Ascending aorta (tissue), 2 donors: ENCODE results near the gene MRPS18B. TPM values are rescaled to one million over a fixed set of nuclear protein-coding genes. Genes with fewer than 3 reads are reported as not detected.
"Not testable (repeated sequence)": the region's sequence is repeated elsewhere in the genome, so short reads cannot be mapped to it uniquely, and the experiment has no call there.

ENCODE experiments used
- DNase-seq, 2 donors: peaks; one replicate each; pipeline ENCODE4 v3.0.0-alpha.2; 2019; ENCODE audit warnings: low spot score in 2 of 2
- H3K27ac ChIP-seq, 2 donors: fragments of 200-600 bp; sonication (generic); one replicate each; pipeline ENCODE4 v1.5.1; 2016 to 2017; ENCODE audit warnings: mild to moderate bottlenecking in 1 of 2
- H3K27me3 ChIP-seq: fragments of 200-600 bp; sonication (generic); one replicate; pipeline ENCODE4 v1.5.1; 2017
- H3K36me3 ChIP-seq, 2 donors: fragments of 200-600 bp; sonication (generic); one replicate each; pipeline ENCODE4 v1.5.1; 2016
- H3K4me1 ChIP-seq, 2 donors: fragments of 200-600 bp; sonication (generic); one replicate each; pipeline ENCODE4 v1.5.1; 2016 to 2017; ENCODE audit warnings: mild to moderate bottlenecking in 1 of 2
- H3K4me3 ChIP-seq, 2 donors: fragments of 200-600 bp; sonication (generic); one replicate each; pipeline ENCODE4 v1.5.1; 2016 to 2017; ENCODE audit warnings: mild to moderate bottlenecking in 1 of 2
- H3K9me3 ChIP-seq, 2 donors: fragments of 200-600 bp; sonication (generic); one replicate each; pipeline ENCODE4 v1.5.1; 2016
- intact Hi-C: fragments of 100-400 bp; cut with DNase I; formaldehyde crosslinking; loops from one replicate; pipeline ENCODE4 v1.15.1; 2023
- total RNA-seq: library from RNA; depleted of rRNA; stranded (reverse); fragments of >200 nt; gene quantifications from one replicate; pipeline ENCODE4 v1.1.0, GENCODE V29; 2016
- TF ChIP-seq, protein P1 (sequence below), 3 experiments: fragments of 200-600 bp in 2 of 3; fragments of 450-650 bp in 1 of 3; sonication (generic) in 2 of 3; IDR thresholded peaks; one replicate each; pipeline ENCODE4 v1.5.1; 2016 to 2019; ENCODE audit warnings: antibody characterized with exemption in 3 of 3, mild to moderate bottlenecking in 1 of 3, moderate library complexity in 1 of 3

Gene MRPS18B
- total RNA-seq, 1 donor from 2014 or later = 33.0 TPM

DNA sequence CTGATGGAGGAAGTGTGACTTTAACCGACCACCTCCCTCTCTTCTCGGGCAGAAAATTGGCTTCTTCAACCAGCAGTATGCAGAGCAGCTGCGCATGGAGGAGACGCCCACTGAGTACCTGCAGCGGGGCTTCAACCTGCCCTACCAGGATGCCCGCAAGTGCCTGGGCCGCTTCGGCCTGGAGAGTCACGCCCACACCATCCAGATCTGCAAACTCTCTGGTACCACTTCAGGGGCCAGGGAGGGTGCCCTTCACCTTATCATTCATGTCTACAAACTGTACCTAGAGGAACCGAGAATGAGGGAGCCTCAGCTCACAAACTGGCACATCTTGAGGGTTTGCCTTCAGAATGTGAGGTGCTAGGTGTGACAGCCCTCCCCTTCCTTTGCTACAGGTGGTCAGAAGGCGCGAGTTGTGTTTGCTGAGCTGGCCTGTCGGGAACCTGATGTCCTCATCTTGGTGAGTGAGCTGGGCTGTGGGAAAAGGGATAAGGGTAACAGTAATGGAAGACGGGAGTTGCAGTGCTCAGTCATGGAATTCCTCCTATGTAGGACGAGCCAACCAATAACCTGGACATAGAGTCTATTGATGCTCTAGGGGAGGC is 27.8 kb upstream of the MRPS18B start:
- no peak for DNase-seq
- H3K36me3 ChIP-seq = peaks cover 66 to 91% of the 10 kb centered on the region in 2 donors
- no peak overlapping the region for H3K4me3 ChIP-seq
- H3K27me3 ChIP-seq = no peaks in the 10 kb centered on the region
- H3K4me1 ChIP-seq = no peaks in the 10 kb centered on the region
- intact Hi-C loops = no loop called here
- no peaks in the 10 kb centered on the region for H3K9me3 ChIP-seq
- TF ChIP-seq, protein P1, sequence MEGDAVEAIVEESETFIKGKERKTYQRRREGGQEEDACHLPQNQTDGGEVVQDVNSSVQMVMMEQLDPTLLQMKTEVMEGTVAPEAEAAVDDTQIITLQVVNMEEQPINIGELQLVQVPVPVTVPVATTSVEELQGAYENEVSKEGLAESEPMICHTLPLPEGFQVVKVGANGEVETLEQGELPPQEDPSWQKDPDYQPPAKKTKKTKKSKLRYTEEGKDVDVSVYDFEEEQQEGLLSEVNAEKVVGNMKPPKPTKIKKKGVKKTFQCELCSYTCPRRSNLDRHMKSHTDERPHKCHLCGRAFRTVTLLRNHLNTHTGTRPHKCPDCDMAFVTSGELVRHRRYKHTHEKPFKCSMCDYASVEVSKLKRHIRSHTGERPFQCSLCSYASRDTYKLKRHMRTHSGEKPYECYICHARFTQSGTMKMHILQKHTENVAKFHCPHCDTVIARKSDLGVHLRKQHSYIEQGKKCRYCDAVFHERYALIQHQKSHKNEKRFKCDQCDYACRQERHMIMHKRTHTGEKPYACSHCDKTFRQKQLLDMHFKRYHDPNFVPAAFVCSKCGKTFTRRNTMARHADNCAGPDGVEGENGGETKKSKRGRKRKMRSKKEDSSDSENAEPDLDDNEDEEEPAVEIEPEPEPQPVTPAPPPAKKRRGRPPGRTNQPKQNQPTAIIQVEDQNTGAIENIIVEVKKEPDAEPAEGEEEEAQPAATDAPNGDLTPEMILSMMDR (IDR thresholded peaks at IDR 0.05) = no peak
- H3K27ac ChIP-seq = no peak overlapping the region

DNA sequence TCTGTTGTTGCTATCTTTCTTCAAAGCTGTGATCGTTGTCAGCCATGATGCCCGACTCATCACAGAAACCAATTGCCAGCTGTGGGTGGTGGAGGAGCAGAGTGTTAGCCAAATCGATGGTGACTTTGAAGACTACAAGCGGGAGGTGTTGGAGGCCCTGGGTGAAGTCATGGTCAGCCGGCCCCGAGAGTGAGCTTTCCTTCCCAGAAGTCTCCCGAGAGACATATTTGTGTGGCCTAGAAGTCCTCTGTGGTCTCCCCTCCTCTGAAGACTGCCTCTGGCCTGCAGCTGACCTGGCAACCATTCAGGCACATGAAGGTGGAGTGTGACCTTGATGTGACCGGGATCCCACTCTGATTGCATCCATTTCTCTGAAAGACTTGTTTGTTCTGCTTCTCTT is 27.1 kb upstream of the MRPS18B start:
- H3K4me3 ChIP-seq = no peak overlapping the region
- no peak for DNase-seq
- TF ChIP-seq, protein P1 (IDR thresholded peaks at IDR 0.05) = no peak
- peak overlapping the region in 1 of 2 donors; percentile 11 for H3K27ac ChIP-seq
- no peaks in the 10 kb centered on the region for H3K4me1 ChIP-seq
- no peaks in the 10 kb centered on the region for H3K27me3 ChIP-seq
- intact Hi-C loops = no loop called here
- H3K9me3 ChIP-seq = no peaks in the 10 kb centered on the region
- peaks cover 60 to 89% of the 10 kb centered on the region in 2 donors for H3K36me3 ChIP-seq

DNA sequence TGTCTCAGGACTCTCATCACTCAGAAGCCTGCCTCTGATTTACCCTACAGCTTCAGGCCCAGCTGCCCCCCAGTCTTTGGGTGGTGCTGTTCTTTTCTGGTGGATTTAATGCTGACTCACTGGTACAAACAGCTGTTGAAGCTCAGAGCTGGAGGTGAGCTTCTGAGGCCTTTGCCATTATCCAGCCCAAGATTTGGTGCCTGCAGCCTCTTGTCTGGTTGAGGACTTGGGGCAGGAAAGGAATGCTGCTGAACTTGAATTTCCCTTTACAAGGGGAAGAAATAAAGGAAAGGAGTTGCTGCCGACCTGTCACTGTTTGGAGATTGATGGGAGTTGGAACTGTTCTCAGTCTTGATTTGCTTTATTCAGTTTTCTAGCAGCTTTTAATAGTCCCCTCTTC is 26.6 kb upstream of the MRPS18B start:
- Histone ChIP-seq H3K27ac (peak overlapping the region in 1 of 2 donors; percentile 11), H3K9me3 (no peaks in the 10 kb centered on the region), H3K36me3 (peaks cover 55 to 84% of the 10 kb centered on the region in 2 donors)

DNA sequence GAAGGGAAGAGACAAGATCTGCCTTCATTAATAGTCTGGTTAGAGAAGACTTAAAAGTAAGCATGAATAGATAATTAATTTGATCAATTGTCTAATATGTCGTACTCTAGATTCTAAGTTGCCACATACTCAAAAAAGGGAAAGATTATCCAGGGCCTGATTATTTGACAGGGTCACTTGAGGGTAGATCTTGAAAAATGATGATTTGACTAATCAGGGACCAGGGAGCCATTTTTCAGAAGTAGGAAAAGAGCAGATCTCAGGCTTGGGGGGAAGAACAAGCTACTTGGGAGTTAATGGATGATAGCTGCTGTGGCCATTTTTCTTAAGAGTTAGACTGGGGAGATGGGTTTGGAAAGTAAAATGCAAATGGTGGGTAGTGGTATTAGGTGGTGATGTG is 25.4 kb upstream of the MRPS18B start:
- H3K36me3 ChIP-seq = peaks cover 42 to 71% of the 10 kb centered on the region in 2 donors
- intact Hi-C loops = no loop called here

More for the DNA sequence above, 26.6 kb upstream of the MRPS18B start:
- Histone ChIP-seq H3K4me1 (no peaks in the 10 kb centered on the region), H3K27me3 (no peaks in the 10 kb centered on the region), H3K4me3 (no peak overlapping the region)
- intact Hi-C loops = no loop called here
- TF ChIP-seq, protein P1 (IDR thresholded peaks at IDR 0.05) = no peak
- DNase-seq = no peak

DNA sequence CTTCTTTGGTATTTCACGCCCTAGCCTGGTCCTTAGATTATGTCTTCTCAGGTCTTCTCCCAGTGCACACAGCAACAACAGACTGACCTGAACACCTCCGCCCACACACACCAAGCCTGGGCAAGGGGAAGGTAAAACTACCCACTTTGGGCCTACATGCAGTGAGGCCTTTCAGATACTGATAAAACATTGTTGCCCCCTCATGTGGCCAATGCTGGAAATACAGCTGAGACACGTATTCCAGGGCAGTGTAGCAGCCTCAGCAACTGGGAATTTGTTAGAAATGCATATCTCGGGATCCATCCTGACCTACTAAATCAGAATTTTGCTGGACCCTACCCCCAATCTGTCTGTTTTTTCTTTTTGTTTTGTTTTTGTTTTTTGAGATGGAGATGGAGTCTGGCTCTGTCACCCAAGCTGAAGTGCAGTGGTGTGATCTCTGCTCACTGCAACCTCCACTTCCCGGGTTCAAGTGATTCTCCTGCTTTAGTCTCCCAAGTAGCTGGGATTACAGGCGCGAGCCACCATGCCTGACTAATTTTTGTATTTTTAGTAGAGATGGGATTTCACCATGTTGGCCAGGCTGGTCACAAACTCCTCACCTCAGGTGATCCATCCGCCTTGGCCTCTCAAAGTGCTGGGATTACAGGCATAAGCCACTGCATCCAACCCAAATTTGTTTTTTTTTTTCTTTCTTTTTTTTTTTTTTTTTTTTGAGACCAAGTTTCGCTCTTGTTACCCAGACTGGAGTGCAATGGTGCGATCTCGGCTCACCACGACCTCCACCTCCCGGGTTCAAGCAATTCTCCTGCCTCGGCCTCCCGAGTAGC is 20.1 kb upstream of the MRPS18B start:
- not testable (repeated sequence) for H3K27me3 ChIP-seq, H3K9me3 ChIP-seq, H3K4me1 ChIP-seq, H3K4me3 ChIP-seq, H3K27ac ChIP-seq
- DNase-seq = peak in 1 of 2 donors; percentile 89
- peaks cover 23 to 42% of the 10 kb centered on the region in 2 donors for H3K36me3 ChIP-seq
- intact Hi-C loops = loop anchor here (5.0 kb wide), 1 partner anchor 55 kb away; no protein-coding TSS in a partner anchor
- TF ChIP-seq, protein P1 (IDR thresholded peaks at IDR 0.05) = peak; percentile 66 to 79 (median 67)

More for the DNA sequence above, 25.4 kb upstream of the MRPS18B start:
- TF ChIP-seq, protein P1 (IDR thresholded peaks at IDR 0.05) = no peak
- Histone ChIP-seq H3K27ac (no peak overlapping the region), H3K9me3 (no peaks in the 10 kb centered on the region), H3K4me3 (no peak overlapping the region), H3K4me1 (no peaks in the 10 kb centered on the region), H3K27me3 (no peaks in the 10 kb centered on the region)
- no peak for DNase-seq
